Measurements from ENCODE around the gene FUNDC2. TPM values are rescaled to one million over a fixed set of nuclear protein-coding genes. Genes with fewer than 3 reads are reported as not detected.

The FUNDC2 gene
- total and polyA plus RNA-seq, 10 of the 15 experiments (the other 5 are each of a cell fraction or from before 2014, with no cell fraction given), result 70.5 to 353 (median 165) TPM

- Histone ChIP-seq H3K27ac (ENCODE audit: control insufficient read depth, insufficient read depth) (peak overlapping the region; percentile 84; the same call in 1 of the 2 replicates), H3K9me3 (replicated peaks; ENCODE audit: control insufficient read depth, insufficient read depth, low read length) (no peaks in the 10 kb centered on the region), H3K4me1 (ENCODE audit: control insufficient read depth, insufficient read depth, low read length) (no peaks in the 10 kb centered on the region), H3K79me2 (ENCODE audit: control insufficient read depth, insufficient read depth, low read length) (peaks cover 54% of the 10 kb centered on the region), H3K27me3 (replicated peaks in 1 of 2; ENCODE audit: control insufficient read depth in 2 of 2, insufficient read depth in 2 of 2, low read length in 1 of 2) (no peaks in the 10 kb centered on the region), H3K9ac (ENCODE audit: control insufficient read depth, insufficient read depth, low read length) (peak overlapping the region; percentile 87), H3K4me2 (ENCODE audit: control insufficient read depth, insufficient read depth) (peak overlapping the region; percentile 49), H3K4me3 (peak overlapping the region; percentile 72), H2AFZ (ENCODE audit: control insufficient read depth, low read depth, low read length) (peak overlapping the region; percentile 61), H3K36me3 (ENCODE audit: control insufficient read depth in 2 of 2, insufficient read depth in 2 of 2, low read length in 1 of 2) (no peaks in the 10 kb centered on the region; a peak in 3 of 4 replicates), H4K20me1 (ENCODE audit: control insufficient read depth, insufficient read depth) (no peaks in the 10 kb centered on the region)
- POLR2A ChIA-PET, result interaction anchor here (1.1 kb wide), 1 partner anchor 42 kb away, joined by 3 read pairs; no protein-coding TSS in a partner anchor
- FAIRE-seq (no peak), ATAC-seq (no peak), DNase-seq (ENCODE audit: low read depth, low spot score) (no peak)
- in situ Hi-C loops (cut with MboI) (no loop called here), intact Hi-C loops (cut with micrococcal nuclease; ENCODE audit: unreplicated experiment) (loop anchor here (5.0 kb wide), 2 partner anchors 43 to 147 kb away; partner anchors contain the start of genes FUNDC2 and VBP1)
- whole genome bisulfite sequencing (ENCODE audit: insufficient coverage, insufficient replicate concordance, low lambda C conversion rate, missing lambda C conversion rate), result 31% methylated on average over 12 of the region's 12 CpGs
- TF ChIP-seq ATF7 (IDR thresholded peaks at IDR 0.05; ENCODE audit: low read depth) (no peak), SP1 (IDR thresholded peaks at IDR 0.05; ENCODE audit: low read depth, low read length) (no peak), GATAD2B (conservative IDR thresholded peaks at IDR 0.05; ENCODE audit: low read depth) (no peak), SUZ12 (IDR thresholded peaks at IDR 0.05; ENCODE audit: unreplicated experiment) (no peak), CEBPB (IDR thresholded peaks at IDR 0.05; ENCODE audit: borderline replicate concordance in 1 of 2, low read depth in 2 of 2, low read length in 2 of 2) (no peak), BHLHE40 (IDR thresholded peaks at IDR 0.05; ENCODE audit: borderline replicate concordance in 1 of 2, low read depth in 2 of 2, low read length in 1 of 2) (no peak), CREM (IDR thresholded peaks at IDR 0.05; ENCODE audit: low read depth) (no peak), E4F1 (IDR thresholded peaks at IDR 0.05; ENCODE audit: borderline replicate concordance, partially characterized antibody) (no peak), TBL1XR1 (IDR thresholded peaks at IDR 0.05; ENCODE audit: low read depth, low read length) (no peak)
- no TSS peak for BruUV-seq (replicated peaks)
- SMC1A ChIA-PET (ENCODE audit: uncharacterized antibody, unreplicated experiment), result interaction anchor here (1.1 kb wide), 1 partner anchor 42 kb away, joined by 4 read pairs; no protein-coding TSS in a partner anchor
- RAD21 ChIA-PET (ENCODE audit: unreplicated experiment), result interaction anchor here (1.4 to 1.5 kb wide), 2 partner anchors 43 to 148 kb away, joined by 3 read pairs; partner anchors contain the start of gene FUNDC2
- CTCF ChIA-PET, result interaction anchor here (1.4 kb wide), 1 partner anchor 13 kb away, joined by 3 read pairs; no protein-coding TSS in a partner anchor
Measured at GRCh38 chrX:155070038-155070437, 43.4 kb downstream of the FUNDC2 start.
